AG04449 (cell line): ENCODE results near the gene RNU7-1.

Source experiments
- CTCF ChIA-PET: fragments of 350-600 bp; formaldehyde crosslinking; extraction: SDS; loops from one replicate; lab custom pipeline; 2021; ENCODE audit warnings: antibody characterized with exemption; lab: Yijun Ruan, JAX
- POLR2A ChIA-PET: fragments of 400-600, 350-600 bp; formaldehyde crosslinking; extraction: SDS; loops from one replicate; lab custom pipeline; 2020; ENCODE audit warnings: antibody characterized with exemption, inconsistent platforms; lab: Yijun Ruan, JAX
- DNase-seq: peaks from one replicate; pipeline ENCODE4 v3.0.0-alpha.2; 2010; ENCODE audit warnings: low read depth, low spot score
- H3K4me3 ChIP-seq: 2 replicates; pipeline ENCODE4 v1.5.1; 2011; ENCODE audit warnings: low read depth, mild to moderate bottlenecking, control low read depth, low read length
- TF ChIP-seq, protein P1 (sequence below): IDR thresholded peaks from one replicate; pipeline ENCODE4 v1.5.1; 2011; ENCODE audit warnings: mild to moderate bottlenecking, moderate library complexity, low read length, control low read depth, inconsistent platforms; ENCODE audit not compliant: insufficient read depth; ENCODE audit errors: missing control alignments

Gene RNU7-1

GRCh38 chr12:6957151-6957701 lies 13.6 kb downstream of the RNU7-1 start:
- POLR2A ChIA-PET: interaction anchor here (0.7 kb wide), 1 partner anchor 14 kb away, joined by 3 read pairs; the partner anchor contains the start of genes C12orf57 and RNU7-1
- CTCF ChIA-PET: interaction anchor here (1.4 to 13.5 kb wide), 6 partner anchors 8 to 155 kb away, joined by 3 to 226 read pairs (median 8); partner anchors contain the start of genes C12orf57, PTPN6 and RNU7-1
- DNase-seq: no peak
- TF ChIP-seq, protein P1, sequence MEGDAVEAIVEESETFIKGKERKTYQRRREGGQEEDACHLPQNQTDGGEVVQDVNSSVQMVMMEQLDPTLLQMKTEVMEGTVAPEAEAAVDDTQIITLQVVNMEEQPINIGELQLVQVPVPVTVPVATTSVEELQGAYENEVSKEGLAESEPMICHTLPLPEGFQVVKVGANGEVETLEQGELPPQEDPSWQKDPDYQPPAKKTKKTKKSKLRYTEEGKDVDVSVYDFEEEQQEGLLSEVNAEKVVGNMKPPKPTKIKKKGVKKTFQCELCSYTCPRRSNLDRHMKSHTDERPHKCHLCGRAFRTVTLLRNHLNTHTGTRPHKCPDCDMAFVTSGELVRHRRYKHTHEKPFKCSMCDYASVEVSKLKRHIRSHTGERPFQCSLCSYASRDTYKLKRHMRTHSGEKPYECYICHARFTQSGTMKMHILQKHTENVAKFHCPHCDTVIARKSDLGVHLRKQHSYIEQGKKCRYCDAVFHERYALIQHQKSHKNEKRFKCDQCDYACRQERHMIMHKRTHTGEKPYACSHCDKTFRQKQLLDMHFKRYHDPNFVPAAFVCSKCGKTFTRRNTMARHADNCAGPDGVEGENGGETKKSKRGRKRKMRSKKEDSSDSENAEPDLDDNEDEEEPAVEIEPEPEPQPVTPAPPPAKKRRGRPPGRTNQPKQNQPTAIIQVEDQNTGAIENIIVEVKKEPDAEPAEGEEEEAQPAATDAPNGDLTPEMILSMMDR: no peak
- no peak overlapping the region for H3K4me3 ChIP-seq

- no peak overlapping the region for H3K4me3 ChIP-seq
- CTCF ChIA-PET: interaction anchor here (1.4 to 13.5 kb wide), 8 partner anchors 8 to 155 kb away, joined by 3 to 226 read pairs (median 8); partner anchors contain the start of genes ATN1, C12orf57, C1RL and PTPN6
- TF ChIP-seq, protein P1: no peak
- POLR2A ChIA-PET: interaction anchor here (0.7 kb wide), 1 partner anchor 14 kb away, joined by 3 read pairs; the partner anchor contains the start of genes C12orf57 and RNU7-1
- DNase-seq: no peak
Measured at GRCh38 chr12:6957741-6958608, 14.4 kb downstream of the RNU7-1 start.

GRCh38 chr12:6958609-6959057 lies 15.0 kb downstream of the RNU7-1 start:
- POLR2A ChIA-PET: no interaction called here
- H3K4me3 ChIP-seq: no peak overlapping the region

GRCh38 chr12:6959058-6959804 lies 15.6 kb downstream of the RNU7-1 start:
- POLR2A ChIA-PET: no interaction called here
- DNase-seq: no peak
- TF ChIP-seq, protein P1: no peak
- no peak overlapping the region for H3K4me3 ChIP-seq
- CTCF ChIA-PET: interaction anchor here (1.7 to 13.5 kb wide), 6 partner anchors 9 to 153 kb away, joined by 3 to 226 read pairs (median 27); partner anchors contain the start of genes ATN1, C12orf57, C1RL and PTPN6

More at GRCh38 chr12:6958609-6959057, 15.0 kb downstream of the RNU7-1 start:
- TF ChIP-seq, protein P1: no peak
- DNase-seq: no peak
- CTCF ChIA-PET: interaction anchor here (1.4 to 13.5 kb wide), 6 partner anchors 10 to 153 kb away, joined by 3 to 226 read pairs (median 12); partner anchors contain the start of genes ATN1, C12orf57, C1RL and PTPN6

DNA sequence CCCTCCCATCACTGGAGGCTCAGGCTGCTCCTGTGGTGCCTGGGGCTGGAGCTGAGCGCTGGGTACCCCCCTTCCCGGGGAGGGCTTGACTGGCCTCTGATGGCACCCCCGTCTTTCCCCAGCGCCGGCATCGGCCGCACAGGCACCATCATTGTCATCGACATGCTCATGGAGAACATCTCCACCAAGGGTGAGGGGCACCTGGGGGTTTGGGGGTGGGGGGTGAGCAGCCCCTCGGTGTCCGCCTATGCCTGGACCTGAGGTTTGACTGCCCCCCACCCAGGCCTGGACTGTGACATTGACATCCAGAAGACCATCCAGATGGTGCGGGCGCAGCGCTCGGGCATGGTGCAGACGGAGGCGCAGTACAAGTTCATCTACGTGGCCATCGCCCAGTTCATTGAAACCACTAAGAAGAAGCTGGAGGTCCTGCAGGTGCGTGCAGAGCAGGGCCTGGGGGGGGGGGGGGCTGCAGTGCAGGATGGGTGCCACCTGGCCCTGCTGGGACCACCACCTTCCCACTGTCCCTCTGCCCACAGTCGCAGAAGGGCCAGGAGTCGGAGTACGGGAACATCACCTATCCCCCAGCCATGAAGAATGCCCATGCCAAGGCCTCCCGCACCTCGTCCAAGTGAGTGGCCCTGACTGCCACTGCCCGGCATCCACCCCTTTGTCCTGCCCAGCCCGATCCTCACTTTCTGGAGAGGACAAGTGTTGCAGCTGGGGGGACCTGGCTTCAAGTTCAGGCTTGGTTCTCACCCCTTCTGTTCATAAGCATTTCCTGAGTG lies 16.4 kb downstream of the RNU7-1 start:
- POLR2A ChIA-PET: no interaction called here
- TF ChIP-seq, protein P1: no peak
- H3K4me3 ChIP-seq: no peak overlapping the region
- CTCF ChIA-PET: interaction anchor here (0.9 to 13.5 kb wide), 7 partner anchors 12 to 152 kb away, joined by 3 to 226 read pairs (median 6); partner anchors contain the start of genes ATN1, C12orf57, C1RL and PTPN6
- DNase-seq: no peak
